CD14-positive monocyte (primary cell): Measurements from ENCODE around the gene GPC6. TPM values are rescaled to one million over a fixed set of nuclear protein-coding genes. Genes with fewer than 3 reads are reported as not detected.

Source experiments
- DNase-seq, 3 donors: peaks; one replicate each; pipeline ENCODE4 v3.0.0-alpha.2; 2011 to 2022
- H2AFZ ChIP-seq: 2 replicates; pipeline ENCODE4 v1.6.0; 2012; ENCODE audit warnings: mild to moderate bottlenecking, low read depth, low read length, inconsistent platforms; ENCODE audit not compliant: insufficient read depth, poor library complexity, severe bottlenecking
- H3K27ac ChIP-seq, 2 donors: 1 replicate in 1 of 2; 2 replicates in 1 of 2; pipeline ENCODE4 v1.5.1; 2012 to 2013; ENCODE audit warnings: low read length in 2 of 2, control low read depth in 1 of 2, inconsistent platforms in 1 of 2, low read depth in 1 of 2, mild to moderate bottlenecking in 1 of 2
- H3K27me3 ChIP-seq, 2 donors: one replicate each; pipeline versions ENCODE4 v1.6.0 to v1.6.1; 2011 to 2013; ENCODE audit warnings: low read length in 2 of 2; ENCODE audit not compliant: control insufficient read depth in 2 of 2, insufficient read depth in 2 of 2
- H3K36me3 ChIP-seq, 2 donors: replicated peaks in 1 of 2; 1 replicate in 1 of 2; 2 replicates in 1 of 2; pipeline versions ENCODE4 v1.5.1 to v1.6.1; 2012 to 2013; ENCODE audit warnings: low read length in 2 of 2, control low read depth in 1 of 2, inconsistent platforms in 1 of 2, mild to moderate bottlenecking in 1 of 2; ENCODE audit not compliant: insufficient read depth in 2 of 2, control insufficient read depth in 1 of 2
- H3K4me1 ChIP-seq, 2 donors: 1 replicate in 1 of 2; 2 replicates in 1 of 2; pipeline versions ENCODE4 v1.5.1 to v1.6.1; 2012 to 2013; ENCODE audit warnings: low read length in 2 of 2, control low read depth in 1 of 2, inconsistent platforms in 1 of 2, mild to moderate bottlenecking in 1 of 2, moderate library complexity in 1 of 2; ENCODE audit not compliant: insufficient read depth in 2 of 2, control insufficient read depth in 1 of 2
- H3K4me2 ChIP-seq: replicated peaks from 2 replicates; pipeline ENCODE3; 2012; ENCODE audit warnings: low read length, moderate library complexity, mild to moderate bottlenecking; ENCODE audit not compliant: poor library complexity, severe bottlenecking; ENCODE audit errors: extremely low read depth
- H3K4me3 ChIP-seq, 3 experiments: fragments of 200-600 bp in 1 of 3; sonication (generic) in 1 of 3; replicated peaks in 1 of 3; 1 replicate in 2 of 3; 2 replicates in 1 of 3; pipeline ENCODE4 v1.5.1; 2011 to 2013; ENCODE audit warnings: low read length in 3 of 3, mild to moderate bottlenecking in 3 of 3, control low read depth in 2 of 3, low read depth in 2 of 3, inconsistent platforms in 1 of 3, moderate library complexity in 1 of 3
- H3K79me2 ChIP-seq: 2 replicates; pipeline ENCODE4 v1.6.0; 2012; ENCODE audit warnings: mild to moderate bottlenecking, control low read depth, inconsistent platforms, low read length, moderate library complexity; ENCODE audit not compliant: insufficient read depth
- H3K9ac ChIP-seq: 2 replicates; pipeline ENCODE4 v1.6.0; 2017; ENCODE audit warnings: low read length, mild to moderate bottlenecking; ENCODE audit not compliant: insufficient read depth, poor library complexity, severe bottlenecking
- H3K9me3 ChIP-seq, 2 donors: replicated peaks in 1 of 2; 1 replicate in 1 of 2; 2 replicates in 1 of 2; pipeline versions ENCODE4 v1.5.1 to v1.6.1; 2012 to 2013; ENCODE audit warnings: low read length in 2 of 2, control low read depth in 1 of 2; ENCODE audit not compliant: control insufficient read depth in 1 of 2, insufficient read depth in 1 of 2
- H4K20me1 ChIP-seq: 2 replicates; pipeline ENCODE4 v1.6.0; 2012; ENCODE audit warnings: mild to moderate bottlenecking, low read length, control low read depth, moderate library complexity; ENCODE audit not compliant: insufficient read depth
- H3K27ac Mint-ChIP-seq, 7 donors: one replicate each; pipeline ENCODE4 v1.8.0; 2020; ENCODE audit warnings: mild to moderate bottlenecking in 7 of 7, mixed read lengths in 7 of 7, moderate library complexity in 6 of 7, inconsistent platforms in 2 of 7
- H3K27me3 Mint-ChIP-seq, 3 donors: one replicate each; pipeline ENCODE4 v1.8.0; 2021 to 2022; ENCODE audit warnings: low read depth in 3 of 3, mild to moderate bottlenecking in 3 of 3, mixed read lengths in 3 of 3, moderate library complexity in 3 of 3, inconsistent platforms in 1 of 3
- H3K36me3 Mint-ChIP-seq, 2 donors: one replicate each; pipeline ENCODE4 v1.8.0; 2020; ENCODE audit warnings: mixed read lengths in 2 of 2, inconsistent platforms in 1 of 2, mild to moderate bottlenecking in 1 of 2
- H3K4me1 Mint-ChIP-seq: one replicate; pipeline ENCODE4 v1.8.0; 2020; ENCODE audit warnings: mild to moderate bottlenecking, mixed read lengths
- H3K4me3 Mint-ChIP-seq, 2 donors: one replicate each; pipeline ENCODE4 v1.8.0; 2020; ENCODE audit warnings: mild to moderate bottlenecking in 2 of 2, mixed read lengths in 2 of 2, moderate library complexity in 1 of 2
- H3K9me3 Mint-ChIP-seq, 7 donors: one replicate each; pipeline ENCODE4 v1.8.0; 2020 to 2022; ENCODE audit warnings: mixed read lengths in 7 of 7, mild to moderate bottlenecking in 6 of 7, moderate library complexity in 6 of 7, inconsistent platforms in 2 of 7
- CTCF ChIP-seq: fragments of 200-600 bp; IDR thresholded peaks from one replicate; pipeline ENCODE4 v1.8.0; 2022; ENCODE audit warnings: antibody characterized with exemption, mild to moderate bottlenecking
- WGBS: methylation state at CpG from one replicate; pipeline ENCODE4 v1.1.5; 2013; ENCODE audit warnings: missing lambda C conversion rate; ENCODE audit not compliant: insufficient coverage; 5-methylcytosine and 5-hydroxymethylcytosine counted together
- intact Hi-C, 2 donors: fragments of 100-400 bp; cut with micrococcal nuclease; formaldehyde crosslinking; loops; one replicate each; pipeline versions ENCODE4 v1.15.0 to v1.15.1; 2023
- polyA plus RNA-seq, 3 donors: library from polyadenylated mRNA; depleted of rRNA in 1 of 3; unstranded in 2 of 3; stranded (reverse) in 1 of 3; fragments of 300-500 nt in 2 of 3; fragments of >200 nt in 1 of 3; fragmentation: Illumina TruSeq in 2 of 3; gene quantifications; 1 replicate in 2 of 3; 2 replicates in 1 of 3; pipeline ENCODE4 v1.2.3, GENCODE V29; 2012 to 2021

Gene GPC6
- polyA plus RNA-seq, 3 donors, result not detected

- Histone ChIP-seq H3K9me3 (no peaks in the 10 kb centered on the region), H3K4me2 (no peak overlapping the region), H4K20me1 (no peaks in the 10 kb centered on the region), H3K27ac (no peak overlapping the region), H3K4me3 (no peak overlapping the region), H3K27me3 (no peaks in the 10 kb centered on the region), H3K79me2 (no peaks in the 10 kb centered on the region), H2AFZ (no peak overlapping the region), H3K9ac (no peak overlapping the region), H3K4me1 (no peaks in the 10 kb centered on the region), H3K36me3 (no peaks in the 10 kb centered on the region)
- DNase-seq, result no peak
- no peaks in the 10 kb centered on the region for H3K36me3 Mint-ChIP-seq
- peaks cover 6% of the 10 kb centered on the region for H3K4me1 Mint-ChIP-seq
- H3K9me3 Mint-ChIP-seq, result peaks cover 0 to 2% (median 0%) of the 10 kb centered on the region in 7 donors
- H3K4me3 Mint-ChIP-seq, result no peak overlapping the region
- intact Hi-C loops, result no loop called here
- peaks cover 2 to 12% (median 5%) of the 10 kb centered on the region in 3 donors for H3K27me3 Mint-ChIP-seq
- H3K27ac Mint-ChIP-seq, result peak overlapping the region in 1 of 7 donors; percentile 28
- TF ChIP-seq CTCF, result no peak
These were observed 1205.4 kb downstream of the GPC6 start for GRCh38 chr13:94431987-94432386.

- H4K20me1 ChIP-seq, result no peaks in the 10 kb centered on the region
- Mint-ChIP-seq H3K27ac (no peak overlapping the region), H3K4me3 (peak overlapping the region in 1 of 2 donors; percentile 23), H3K36me3 (no peaks in the 10 kb centered on the region), H3K4me1 (peaks cover 6% of the 10 kb centered on the region), H3K27me3 (peaks cover 2 to 11% (median 5%) of the 10 kb centered on the region in 3 donors), H3K9me3 (peaks cover 0 to 2% (median 0%) of the 10 kb centered on the region in 7 donors)
- 74% methylated on average over 6 of the region's 19 CpGs for WGBS
- H3K4me2 ChIP-seq, result no peak overlapping the region
- H3K27ac ChIP-seq, result no peak overlapping the region
- TF ChIP-seq CTCF, result no peak
- DNase-seq, result no peak
- no peaks in the 10 kb centered on the region for H3K4me1 ChIP-seq
- no peak overlapping the region for H2AFZ ChIP-seq
- no peaks in the 10 kb centered on the region for H3K36me3 ChIP-seq
- H3K9ac ChIP-seq, result no peak overlapping the region
- H3K79me2 ChIP-seq, result no peaks in the 10 kb centered on the region
- no peak overlapping the region for H3K4me3 ChIP-seq
- intact Hi-C loops, result no loop called here
- peaks cover 0 to 2% of the 10 kb centered on the region in 2 donors for H3K27me3 ChIP-seq
- H3K9me3 ChIP-seq, result no peaks in the 10 kb centered on the region
These were observed 1206.7 kb downstream of the GPC6 start for GRCh38 chr13:94433055-94433961.
